CD4-positive, alpha-beta T cell treated with Interleukin-1 beta for 1 hour (primary cell): ENCODE data around the gene GOLGA8N.
"Not testable (repeated sequence)": the region's sequence is repeated elsewhere in the genome, so short reads cannot be mapped to it uniquely, and the experiment has no call there.

Experiments used
- DNase-seq, 2 donors: peaks; one replicate each; pipeline ENCODE4 v3.0.0-alpha.2; 2020 to 2022

Gene GOLGA8N

DNA sequence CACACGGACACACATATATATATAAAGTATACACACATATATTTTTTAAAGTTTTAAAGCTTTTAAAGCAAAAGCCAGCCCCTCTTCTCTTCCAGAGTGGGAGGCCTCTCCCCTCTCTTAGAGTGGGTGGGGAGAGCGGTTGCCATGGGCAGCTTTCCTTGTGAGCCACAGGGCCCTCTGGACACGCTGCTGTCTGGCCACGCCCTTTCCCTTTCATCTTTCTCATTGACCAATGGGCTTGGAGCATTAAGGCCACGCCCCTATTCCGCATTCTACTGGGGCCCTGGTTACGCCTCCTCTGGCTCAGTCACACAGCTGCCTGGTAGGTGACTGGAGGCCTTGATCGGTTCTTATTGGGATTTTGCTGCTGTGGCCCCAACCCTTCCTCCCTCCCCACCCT lies at the start of gene GOLGA8N:
TSS of gene GOLGA8N (plus strand) at position 306 of the 400 bp plus-strand sequence.
- not testable (repeated sequence) for DNase-seq

DNA sequence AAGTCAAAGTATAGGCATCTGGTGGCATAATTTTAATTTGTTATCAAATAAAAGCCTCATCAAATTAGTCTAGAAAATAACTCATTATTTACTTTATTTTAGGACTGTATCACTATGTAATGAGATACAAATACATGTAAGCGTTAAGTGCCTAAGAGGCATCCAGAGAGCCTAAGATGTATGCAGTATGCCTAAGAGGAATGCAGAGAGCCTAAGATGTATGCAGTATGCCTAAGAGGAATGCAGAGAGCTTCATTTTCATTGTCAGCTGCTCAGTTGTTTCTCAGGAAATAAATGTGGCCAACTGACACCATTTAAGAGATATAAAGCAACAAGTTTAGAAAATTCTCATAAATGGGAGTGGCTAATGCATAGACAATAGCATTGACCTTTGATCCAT lies 49.8 kb upstream of the GOLGA8N start:
- DNase-seq: not testable (repeated sequence)

GRCh38 chr15:32545129-32545528 lies 48.1 kb upstream of the GOLGA8N start:
- not testable (repeated sequence) for DNase-seq

GRCh38 chr15:32554587-32554986 lies 38.7 kb upstream of the GOLGA8N start:
- not testable (repeated sequence) for DNase-seq

GRCh38 chr15:32562198-32562597 lies 31.1 kb upstream of the GOLGA8N start:
- DNase-seq: not testable (repeated sequence)

GRCh38 chr15:32568988-32569387 lies 24.3 kb upstream of the GOLGA8N start:
- DNase-seq: not testable (repeated sequence)

DNA sequence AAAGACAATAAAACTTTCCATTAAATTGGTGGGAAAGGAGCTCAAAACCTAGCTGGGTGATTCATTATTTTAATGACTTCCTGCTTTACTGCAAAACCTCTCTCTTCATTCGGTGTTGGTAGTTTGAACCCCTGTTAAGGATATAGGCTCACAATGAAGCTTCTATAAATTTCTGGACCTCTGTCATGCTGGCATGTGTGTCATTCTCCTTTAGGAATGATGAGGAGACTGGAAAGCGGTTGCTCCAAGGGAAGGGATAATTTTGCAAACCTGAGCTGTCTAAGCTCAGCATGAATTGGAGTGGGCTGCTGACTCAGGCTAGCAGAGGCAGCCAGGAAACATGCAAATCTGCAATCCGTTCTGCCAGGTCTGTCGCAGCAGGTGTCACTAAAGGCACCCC lies 14.8 kb upstream of the GOLGA8N start:
- not testable (repeated sequence) for DNase-seq

- not testable (repeated sequence) for DNase-seq
These were observed 7.4 kb upstream of the GOLGA8N start for GRCh38 chr15:32585844-32586243.

GRCh38 chr15:32609518-32609917 lies 16.3 kb downstream of the GOLGA8N start:
- DNase-seq: not testable (repeated sequence)

DNA sequence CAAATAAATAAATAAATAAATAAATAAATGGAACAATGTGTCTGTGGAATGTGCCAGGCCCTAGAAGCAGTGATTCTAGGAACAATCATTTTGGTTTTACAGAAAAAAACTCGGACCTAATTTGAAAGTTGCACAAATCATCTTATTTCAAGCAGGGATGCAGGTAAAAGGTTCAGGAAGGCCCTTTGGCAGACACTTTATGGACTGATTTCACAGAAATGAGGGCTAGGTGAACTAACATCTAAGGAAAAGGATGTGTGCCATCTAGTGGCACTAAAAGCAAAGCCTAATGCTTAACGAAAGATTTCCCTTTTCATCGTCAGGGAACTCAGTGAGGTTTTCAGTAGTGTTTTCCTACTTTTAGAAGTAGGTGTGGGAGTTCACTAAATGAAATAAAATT lies 17.5 kb downstream of the GOLGA8N start:
- peak in 1 of 2 donors; percentile 39 for DNase-seq

- DNase-seq: not testable (repeated sequence)
These were observed 21.4 kb downstream of the GOLGA8N start for GRCh38 chr15:32614712-32615050.

GRCh38 chr15:32615051-32615870 lies 22.0 kb downstream of the GOLGA8N start, which contains the start of gene ARHGAP11A:
Gene ARHGAP11A (plus strand): TSS chr15:32615504. CDS start chr15:32616212, 708 bp downstream.
- DNase-seq: peak; percentile 85 to 88

GRCh38 chr15:32615871-32616426 lies 22.7 kb downstream of the GOLGA8N start:
- not testable (repeated sequence) for DNase-seq

DNA sequence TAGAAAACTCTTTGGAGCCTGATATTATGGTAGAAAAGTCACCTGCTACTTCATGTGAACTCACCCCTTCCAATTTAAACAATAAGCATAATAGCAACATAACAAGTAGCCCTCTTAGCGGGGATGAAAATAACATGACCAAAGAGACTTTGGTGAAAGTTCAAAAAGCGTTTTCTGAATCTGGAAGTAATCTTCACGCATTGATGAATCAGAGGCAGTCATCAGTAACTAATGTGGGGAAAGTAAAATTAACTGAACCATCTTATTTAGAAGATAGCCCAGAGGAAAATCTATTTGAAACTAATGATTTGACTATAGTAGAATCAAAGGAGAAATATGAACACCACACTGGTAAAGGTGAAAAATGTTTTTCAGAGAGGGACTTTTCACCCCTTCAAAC lies 43.2 kb downstream of the GOLGA8N start:
- no peak for DNase-seq

- no peak for DNase-seq
These were observed 43.8 kb downstream of the GOLGA8N start for GRCh38 chr15:32636908-32637567.

DNA sequence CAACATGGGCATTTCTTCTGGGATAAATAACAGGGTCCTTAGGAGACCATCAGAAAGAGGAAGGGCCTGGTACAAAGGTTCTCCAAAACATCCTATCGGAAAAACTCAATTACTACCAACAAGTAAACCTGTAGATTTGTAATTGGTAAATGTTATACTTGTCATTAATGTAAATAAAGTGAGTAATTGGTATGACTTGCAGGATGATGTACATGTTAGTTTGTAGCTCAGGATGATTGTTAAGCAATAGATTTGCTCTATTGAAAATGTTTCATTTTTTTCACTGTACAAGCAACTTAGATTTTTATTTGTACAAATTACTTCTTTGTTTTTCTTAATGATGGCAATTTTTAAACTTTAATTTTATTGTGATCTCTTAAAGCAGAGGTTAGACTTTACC lies 44.4 kb downstream of the GOLGA8N start:
- no peak for DNase-seq

- DNase-seq: no peak
These were observed 48.3 kb downstream of the GOLGA8N start, which contains the start of gene SCG5 for GRCh38 chr15:32641517-32642059. Gene SCG5 (plus strand): TSS chr15:32641710. CDS start chr15:32643593, 1,883 bp downstream.

GRCh38 chr15:32642667-32643435 lies 49.6 kb downstream of the GOLGA8N start:
- no peak for DNase-seq

GRCh38 chr15:32643907-32644445 lies 50.7 kb downstream of the GOLGA8N start:
- DNase-seq: no peak

GRCh38 chr15:32646291-32646690 lies 53.0 kb downstream of the GOLGA8N start:
- DNase-seq: no peak

GRCh38 chr15:32649342-32649741 lies 56.1 kb downstream of the GOLGA8N start:
- no peak for DNase-seq

GRCh38 chr15:32651229-32651837 lies 58.1 kb downstream of the GOLGA8N start:
- peak; percentile 43 to 54 for DNase-seq
